ENCODE data around the gene CCDC83. TPM values are rescaled to one million over a fixed set of nuclear protein-coding genes. Genes with fewer than 3 reads are reported as not detected.

CCDC83 gene
- total and polyA plus RNA-seq, 12 donors = not detected

- H3K27ac ChIP-seq = no peak overlapping the region
- WGBS, 2 donors = 96 to 100% methylated on average over 3 of the region's 3 CpGs
- DNase-seq (no peak), ATAC-seq (no peak)
- no peak overlapping the region for H3K4me3 ChIP-seq
- H3K27me3 ChIP-seq = no peaks in the 10 kb centered on the region
- no peaks in the 10 kb centered on the region for H3K36me3 ChIP-seq
- no peak for TF ChIP-seq CTCF (IDR thresholded peaks at IDR 0.05)
- intact Hi-C loops (cut with DNase I) = no loop called here
- peaks cover 0 to 7% (median 0%) of the 10 kb centered on the region in 9 donors for H3K4me1 ChIP-seq
- H3K9me3 ChIP-seq = no peaks in the 10 kb centered on the region
Observed at GRCh38 chr11:85903811-85904210, 48.6 kb downstream of the CCDC83 start.

DNA sequence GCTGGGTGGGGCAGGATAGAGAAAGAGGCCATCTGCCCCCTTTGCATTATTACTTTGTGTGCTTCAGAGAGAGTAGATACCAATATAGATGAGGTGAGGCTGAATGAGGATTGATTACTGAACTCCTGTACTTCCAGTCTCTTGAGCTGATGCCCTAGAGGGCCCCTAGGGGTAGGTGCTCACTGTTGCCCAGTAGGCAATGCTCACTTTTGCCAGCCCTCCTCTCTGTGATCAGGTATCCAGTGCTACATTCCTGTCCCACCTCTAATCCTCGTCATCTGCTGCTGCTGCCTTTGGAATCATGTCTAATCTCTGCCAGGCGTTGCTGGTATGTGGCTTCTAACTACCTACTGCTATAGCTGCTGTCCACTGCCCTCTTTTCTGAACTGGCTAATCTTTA is 57.2 kb downstream of the CCDC83 start:
- intact Hi-C loops (cut with DNase I) = no loop called here
- no peak overlapping the region for H3K4me3 ChIP-seq
- WGBS, 2 donors = 52 to 67% methylated on average over 2 of the region's 2 CpGs
- TF ChIP-seq CTCF (IDR thresholded peaks at IDR 0.05) = no peak
- no peak overlapping the region for H3K27ac ChIP-seq
- ATAC-seq = no peak
- DNase-seq = no peak
- H3K36me3 ChIP-seq = no peaks in the 10 kb centered on the region
- H3K4me1 ChIP-seq = peaks cover 0 to 15% (median 0%) of the 10 kb centered on the region in 9 donors
- H3K27me3 ChIP-seq = no peaks in the 10 kb centered on the region
- peaks cover 0 to 10% (median 0%) of the 10 kb centered on the region in 11 donors for H3K9me3 ChIP-seq

DNA sequence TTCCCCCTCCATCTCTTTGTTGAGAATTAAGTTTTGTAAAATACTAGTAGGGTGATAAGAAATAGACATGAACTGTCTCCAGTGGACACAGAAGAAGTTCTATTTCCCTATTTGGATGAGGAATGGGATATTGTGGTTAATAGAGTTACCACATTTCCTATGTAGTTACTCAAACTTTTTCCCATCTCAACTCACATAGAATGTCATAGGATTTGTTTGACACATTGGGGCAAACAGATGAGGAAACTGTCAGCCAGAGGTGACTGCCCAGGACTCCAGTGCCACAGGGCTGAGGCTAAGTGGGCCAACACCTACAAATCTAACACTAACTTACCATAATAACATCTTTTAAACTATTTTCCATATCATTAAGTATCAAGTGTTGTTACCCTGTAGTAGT is 58.3 kb downstream of the CCDC83 start:
- Histone ChIP-seq H3K27ac (no peak overlapping the region), H3K36me3 (no peaks in the 10 kb centered on the region), H3K4me1 (peaks cover 0 to 15% (median 0%) of the 10 kb centered on the region in 9 donors), H3K9me3 (peaks cover 0 to 10% (median 0%) of the 10 kb centered on the region in 11 donors), H3K4me3 (no peak overlapping the region), H3K27me3 (no peaks in the 10 kb centered on the region)
- intact Hi-C loops (cut with DNase I) = no loop called here
- TF ChIP-seq CTCF (IDR thresholded peaks at IDR 0.05) = no peak
- no peak for DNase-seq
- ATAC-seq = no peak

DNA sequence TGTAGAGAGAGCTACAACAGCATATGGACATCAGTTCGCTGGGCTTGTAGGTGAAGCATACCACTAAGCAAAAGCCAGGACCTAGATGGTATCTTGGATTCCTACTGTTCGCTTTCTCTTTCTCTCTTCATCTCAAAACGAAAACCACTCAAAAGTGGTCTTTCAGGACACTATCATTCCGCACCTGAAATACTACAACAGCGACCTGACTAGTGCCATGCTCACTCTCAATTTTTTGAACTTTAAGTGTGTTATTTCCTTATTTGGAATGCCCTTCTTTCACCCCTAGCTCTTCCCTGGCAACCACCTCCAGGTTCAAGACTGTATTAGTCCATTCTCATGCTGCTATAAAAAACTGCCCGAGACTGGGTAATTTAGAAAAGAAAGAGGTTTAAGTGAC is 59.2 kb downstream of the CCDC83 start:
- H3K27ac ChIP-seq = no peak overlapping the region
- H3K4me1 ChIP-seq = peaks cover 0 to 15% (median 0%) of the 10 kb centered on the region in 9 donors
- intact Hi-C loops (cut with DNase I) = no loop called here
- DNase-seq (no peak), ATAC-seq (no peak)
- peaks cover 0 to 10% (median 0%) of the 10 kb centered on the region in 11 donors for H3K9me3 ChIP-seq
- H3K36me3 ChIP-seq = no peaks in the 10 kb centered on the region
- no peak for TF ChIP-seq CTCF (IDR thresholded peaks at IDR 0.05)
- WGBS, 2 donors = 89 to 90% methylated on average over 6 of the region's 6 CpGs
- H3K27me3 ChIP-seq = no peaks in the 10 kb centered on the region
- H3K4me3 ChIP-seq = no peak overlapping the region
